HG03103 (cell line): ENCODE measurements around the gene PRKCE.
"Not testable (repeated sequence)": the region's sequence is repeated elsewhere in the genome, so short reads cannot be mapped to it uniquely, and the experiment has no call there.

ENCODE experiments used
- ATAC-seq: cut with Tn5 transposase; IDR thresholded peaks from one replicate; pipeline ENCODE4 v1.9.1; 2021; ENCODE audit warnings: low read depth; ENCODE audit not compliant: unreplicated experiment

PRKCE gene

GRCh38 chr2:45881970-45882581 is 230.6 kb downstream of the PRKCE start:
- no peak for ATAC-seq

DNA sequence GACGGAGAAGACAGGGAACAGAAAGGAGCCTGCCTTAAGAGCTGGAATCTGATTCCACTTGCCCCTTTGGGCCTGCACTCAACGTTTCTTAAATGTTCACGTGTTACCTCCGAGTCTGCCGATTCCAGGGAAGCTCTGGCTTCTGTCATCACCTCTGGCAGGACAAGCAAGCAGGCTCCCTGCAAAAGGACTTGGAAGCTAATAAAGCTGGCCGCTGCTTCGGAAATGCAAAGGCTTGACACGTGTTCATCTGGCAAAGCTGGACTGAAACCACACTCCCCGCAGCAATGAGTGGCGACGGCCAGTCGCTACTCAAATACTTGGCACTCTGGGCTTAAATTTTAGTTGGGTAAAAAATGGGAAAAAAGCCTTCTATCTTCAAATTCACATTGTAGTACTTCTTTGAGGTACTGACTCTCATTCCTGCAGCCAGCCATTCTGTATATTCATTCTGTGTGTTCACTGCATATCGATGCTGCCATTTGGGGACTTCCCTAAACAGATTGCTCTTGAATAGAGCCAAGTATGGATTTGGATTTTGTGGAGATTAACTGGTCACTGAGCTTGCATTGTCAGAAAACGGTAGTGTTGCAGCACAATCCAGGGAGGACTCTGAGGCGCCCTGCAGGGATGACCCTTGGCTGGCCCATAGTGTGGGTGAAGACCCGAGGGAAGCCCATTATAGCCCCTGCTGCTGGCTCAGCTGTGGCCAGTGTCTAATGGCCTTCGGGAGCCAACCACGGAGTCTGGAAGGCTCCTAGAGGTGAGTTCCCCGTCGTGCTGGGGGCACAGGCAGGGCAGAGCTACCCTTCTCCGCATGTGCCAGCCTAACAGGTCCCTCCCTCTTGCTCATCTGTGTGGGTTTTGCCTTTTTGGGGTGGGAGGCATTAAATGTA is 231.5 kb downstream of the PRKCE start:
- no peak for ATAC-seq

GRCh38 chr2:45883603-45884000 is 232.1 kb downstream of the PRKCE start:
- ATAC-seq, result no peak

DNA sequence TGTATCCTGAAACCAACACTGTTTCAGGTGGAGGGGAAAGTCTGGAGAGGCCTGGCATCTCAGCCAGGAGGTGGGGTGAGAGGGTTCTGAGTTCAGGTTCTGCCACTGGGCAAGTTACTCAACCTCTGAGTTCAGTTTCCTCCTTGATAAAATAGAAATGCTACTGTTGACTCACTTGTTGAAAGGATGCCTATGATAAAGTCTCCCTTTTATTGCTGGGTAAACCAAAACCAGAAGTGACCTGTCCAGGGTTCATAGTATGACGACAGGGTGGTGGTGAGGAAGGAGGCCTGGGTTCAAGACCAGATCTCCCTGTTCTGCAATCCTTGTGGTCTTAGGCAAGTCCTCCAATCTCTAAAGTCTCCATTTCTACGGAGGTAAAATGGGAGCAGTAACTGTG is 232.7 kb downstream of the PRKCE start:
- ATAC-seq, result no peak

DNA sequence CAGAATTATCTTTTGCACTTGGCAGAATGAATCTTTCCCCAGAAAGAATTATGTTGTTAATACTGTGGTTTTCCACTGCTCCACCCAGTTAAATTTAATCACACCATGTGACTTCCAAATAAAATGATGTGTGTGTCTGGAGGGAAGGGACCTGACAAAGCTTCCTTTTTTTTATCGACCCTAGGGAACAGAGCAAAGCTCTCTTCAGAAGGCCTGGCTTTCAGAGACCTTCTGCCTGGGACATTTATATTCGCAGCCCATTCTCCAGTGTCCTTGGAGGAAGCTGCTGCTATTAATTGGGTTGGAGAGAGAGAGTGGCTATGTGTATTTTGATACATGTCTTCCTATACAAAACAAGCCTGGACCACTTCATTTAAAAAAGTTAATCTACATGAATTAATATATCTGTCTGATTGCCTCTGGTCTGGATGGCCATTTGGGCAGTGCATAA is 233.7 kb downstream of the PRKCE start:
- no peak for ATAC-seq

DNA sequence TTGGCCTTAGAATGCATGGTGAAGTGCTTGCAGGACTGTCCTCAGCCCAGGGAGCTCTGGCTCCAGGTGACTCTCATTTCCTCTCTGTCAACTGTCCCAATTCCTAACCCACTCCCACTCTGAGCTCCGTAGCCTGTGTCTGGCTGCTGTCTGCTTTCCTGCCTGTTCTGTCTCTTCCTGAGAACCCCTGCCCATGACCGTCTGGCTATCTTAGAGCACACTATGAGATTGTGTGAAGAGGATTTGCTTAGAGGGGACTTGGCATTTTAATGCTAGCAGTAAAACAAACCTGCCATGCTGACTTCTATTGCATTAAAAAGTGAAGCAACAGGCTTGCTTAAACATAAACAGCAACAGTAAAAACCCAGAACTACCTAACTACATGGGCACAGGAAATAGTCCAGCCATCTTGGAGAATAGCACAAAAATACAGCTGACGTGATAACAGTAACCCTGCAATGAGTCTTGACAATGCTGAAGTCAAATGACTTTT is 234.7 kb downstream of the PRKCE start:
- ATAC-seq, result no peak

DNA sequence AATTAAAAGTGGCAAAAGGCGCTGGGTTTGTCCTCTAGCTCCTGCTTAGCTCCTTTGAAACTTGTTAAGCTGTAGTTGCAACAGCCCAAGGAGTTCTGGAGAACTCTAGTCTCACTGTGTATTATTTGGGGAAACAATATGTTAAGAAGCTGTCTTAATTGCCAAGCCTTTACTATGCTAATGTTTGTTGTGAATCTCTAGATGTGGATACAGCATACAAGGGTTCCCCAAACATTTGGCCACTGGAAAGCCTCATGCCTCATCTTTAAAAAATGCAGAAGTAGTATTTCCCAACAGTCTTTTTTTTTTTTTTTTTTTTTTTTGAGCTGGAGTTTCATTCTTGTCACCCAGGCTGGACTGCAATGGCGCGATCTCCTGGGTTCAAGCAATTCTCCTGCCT is 236.7 kb downstream of the PRKCE start:
- no peak for ATAC-seq

DNA sequence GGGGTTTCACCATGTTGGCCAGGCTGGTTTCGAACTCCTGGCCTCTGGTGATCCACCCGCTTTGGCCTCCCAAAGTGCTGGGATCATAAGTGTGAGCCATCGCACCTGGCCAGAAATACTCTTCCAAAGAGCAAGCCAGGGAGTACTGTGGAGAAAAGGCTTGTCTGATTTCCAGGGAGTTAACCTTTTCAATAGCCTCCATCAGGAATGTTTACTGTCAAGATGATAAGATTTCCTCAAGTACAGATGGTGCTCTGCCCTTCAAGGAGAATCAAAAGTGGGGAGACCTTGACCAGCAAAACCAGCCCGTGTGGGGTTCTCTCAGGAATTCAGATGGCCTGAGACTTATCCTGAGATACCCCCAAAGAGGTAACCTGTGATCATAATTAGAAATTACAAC is 237.2 kb downstream of the PRKCE start:
- no peak for ATAC-seq

- peak; percentile 79 for ATAC-seq
These were observed 237.6 kb downstream of the PRKCE start for GRCh38 chr2:45889053-45889452.

GRCh38 chr2:45889620-45890370 is 238.3 kb downstream of the PRKCE start:
- ATAC-seq, result peak; percentile 39

DNA sequence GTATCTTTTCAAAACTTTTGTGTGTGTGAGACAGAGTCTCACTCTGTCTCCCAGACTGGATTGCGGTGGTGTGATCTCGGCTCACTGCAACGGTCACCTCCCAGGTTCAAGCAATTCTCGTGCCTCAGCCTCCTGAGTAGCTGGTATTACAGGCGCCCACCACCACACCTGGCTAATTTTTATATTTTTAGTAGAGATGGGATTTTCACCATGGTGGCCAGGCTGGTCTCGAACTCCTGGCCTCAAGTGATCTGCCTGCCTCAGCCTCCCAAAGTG is 238.8 kb downstream of the PRKCE start:
- not testable (repeated sequence) for ATAC-seq

- ATAC-seq, result no peak
These were observed 239.3 kb downstream of the PRKCE start for GRCh38 chr2:45890819-45891218.

DNA sequence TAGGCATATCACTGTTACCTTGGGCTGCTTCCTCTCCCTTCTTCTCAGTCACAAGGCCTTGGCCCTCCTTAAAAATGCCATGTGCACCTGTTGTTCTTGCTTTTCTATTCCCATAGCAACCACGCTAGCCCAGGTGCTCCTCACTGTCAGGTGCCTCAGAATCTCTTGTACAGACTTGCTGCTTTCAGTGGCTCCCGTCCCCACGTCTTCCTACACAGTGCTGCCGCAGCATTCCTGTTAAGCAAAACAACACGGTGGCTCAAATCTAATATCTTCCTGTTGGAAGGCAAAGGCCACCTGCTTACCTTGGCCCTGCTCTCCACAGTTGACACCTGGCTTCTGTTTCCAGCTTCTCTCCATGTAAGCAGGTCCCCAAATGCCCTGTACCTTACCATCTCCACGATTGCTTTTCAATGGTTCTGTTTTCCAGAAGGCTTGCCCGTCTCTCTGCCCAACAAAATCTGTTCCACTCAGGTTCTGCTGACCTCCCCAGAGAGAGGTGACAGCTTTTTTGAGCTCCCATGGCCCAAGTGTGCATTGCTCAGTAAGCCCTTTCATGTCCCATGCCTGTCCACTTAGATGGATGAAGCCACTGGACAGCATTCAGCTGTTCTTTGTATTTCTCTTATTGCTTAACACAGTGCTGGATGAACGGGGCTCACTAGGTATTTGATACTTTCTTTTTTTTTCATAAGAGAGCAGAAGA is 240.4 kb downstream of the PRKCE start:
- ATAC-seq, result no peak

DNA sequence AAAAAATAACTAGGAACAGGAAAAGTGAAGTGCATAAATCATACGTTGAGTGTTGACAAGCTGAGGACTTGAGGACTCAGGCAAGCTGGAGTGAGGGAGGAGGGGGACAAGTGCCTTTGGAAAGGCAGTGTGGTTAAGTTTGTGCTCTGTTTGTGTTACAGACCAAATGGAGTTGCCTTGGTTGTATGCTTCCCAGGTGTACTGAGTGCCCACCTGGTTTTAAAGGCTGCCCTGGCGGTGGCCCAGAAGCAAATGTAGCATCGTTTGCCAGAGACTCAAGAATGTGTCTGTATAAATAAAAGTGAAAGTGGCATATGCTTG is 240.9 kb downstream of the PRKCE start:
- ATAC-seq, result no peak

GRCh38 chr2:45892757-45893156 is 241.3 kb downstream of the PRKCE start:
- ATAC-seq, result no peak

DNA sequence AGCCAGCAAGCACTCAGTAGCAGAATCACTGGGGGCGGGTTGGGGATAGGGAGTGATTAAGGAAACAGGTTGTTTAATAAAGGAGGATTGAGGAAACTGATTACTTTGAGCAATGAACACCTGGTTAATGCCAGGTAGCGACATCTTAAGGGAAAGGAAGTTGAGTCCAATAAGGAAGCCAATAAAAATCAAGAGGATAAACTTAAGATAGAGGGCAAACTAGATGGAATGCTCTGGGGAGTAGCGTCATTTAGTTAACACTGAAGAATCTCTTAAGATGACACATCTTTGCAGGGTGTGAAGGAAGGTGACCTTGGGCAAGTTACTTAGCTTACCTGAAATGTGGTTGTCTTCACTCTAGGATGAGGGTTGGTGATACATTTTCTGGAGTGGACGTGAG is 242.7 kb downstream of the PRKCE start:
- ATAC-seq, result no peak

DNA sequence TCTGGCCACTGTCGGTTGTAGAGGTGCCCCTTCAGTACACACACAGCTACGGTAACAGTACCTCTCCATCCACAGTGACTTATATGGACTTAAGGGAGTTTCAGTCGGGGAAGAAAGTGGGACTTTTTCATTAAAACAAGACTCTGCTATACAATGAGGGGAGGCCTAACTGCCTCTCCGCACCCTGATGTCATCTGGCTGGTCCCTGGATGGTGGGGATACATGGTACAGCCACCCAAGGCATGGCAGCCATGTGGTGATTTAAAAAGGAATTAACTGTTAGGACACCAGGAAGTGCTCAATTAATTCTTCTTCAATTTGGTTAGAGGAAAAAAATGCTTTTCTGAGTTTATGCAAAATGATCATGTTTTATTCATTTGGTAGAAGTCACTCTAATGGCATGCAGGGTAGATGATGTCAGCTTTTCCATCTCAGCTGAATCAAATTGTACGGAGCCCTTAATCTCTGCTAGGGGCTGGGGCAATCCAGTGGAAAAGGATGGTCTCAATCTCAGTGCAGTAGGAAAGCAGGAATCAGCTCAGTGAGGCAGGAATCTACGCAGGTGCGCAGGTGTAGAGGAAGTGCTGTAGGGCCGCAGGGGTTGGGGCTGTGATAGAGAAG is 243.9 kb downstream of the PRKCE start:
- no peak for ATAC-seq

GRCh38 chr2:45896311-45896710 is 244.8 kb downstream of the PRKCE start:
- ATAC-seq, result no peak

DNA sequence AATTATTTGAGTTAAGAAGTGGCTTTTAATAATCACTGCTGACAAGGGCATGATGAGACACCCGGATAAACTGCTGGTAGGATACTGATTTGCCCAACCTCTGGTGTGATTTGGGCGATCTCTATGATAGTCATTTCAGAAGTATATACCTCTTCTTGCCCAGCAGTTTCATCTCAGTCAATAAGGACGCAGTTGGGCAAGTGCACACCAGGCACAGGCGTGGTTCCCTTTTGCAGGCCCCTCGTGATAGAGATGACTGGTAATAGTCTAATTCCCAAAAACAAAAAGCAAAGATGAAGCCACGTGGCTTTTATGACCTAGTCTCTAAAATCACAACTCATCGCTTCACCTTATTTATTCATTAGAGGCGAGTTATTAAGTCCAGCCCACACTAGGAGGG is 246.4 kb downstream of the PRKCE start:
- ATAC-seq, result no peak

GRCh38 chr2:45898819-45899218 is 247.3 kb downstream of the PRKCE start:
- no peak for ATAC-seq

DNA sequence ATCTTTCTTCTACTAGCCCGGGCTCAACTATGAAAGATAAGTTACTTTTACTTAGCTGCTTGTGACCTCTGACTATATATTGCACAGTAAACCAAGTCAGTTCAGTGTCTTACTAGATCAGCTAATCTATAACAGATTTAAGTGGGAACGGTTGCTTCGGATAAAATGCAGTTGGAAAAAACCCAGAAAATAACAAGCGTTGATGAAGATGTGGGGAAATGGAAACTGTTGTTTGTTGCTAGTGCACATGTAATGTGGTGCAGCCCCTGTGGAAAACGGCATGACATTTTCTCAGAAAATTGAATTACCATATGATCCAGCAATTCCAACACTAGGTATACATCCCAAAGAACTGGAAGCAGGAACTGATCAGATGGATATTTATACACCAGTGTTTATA is 248.5 kb downstream of the PRKCE start:
- no peak for ATAC-seq
